Inferior parietal cortex (tissue), 1 donor: Measurements from ENCODE around the gene PTGES3.
A peak's percentile ranks its signal among the peaks of the same experiment; 100 is the strongest.
"Not testable (repeated sequence)": the region's sequence is repeated elsewhere in the genome, so short reads cannot be mapped to it uniquely, and the experiment has no call there.

Source experiments
- DNase-seq: peaks from one replicate; pipeline ENCODE4 v3.0.0-alpha.2; 2016; ENCODE audit errors: extremely low spot score

PTGES3 gene

GRCh38 chr12:56709759-56710376 is 21.8 kb upstream of the PTGES3 start:
- no peak for DNase-seq

GRCh38 chr12:56704522-56704921 is 16.4 kb upstream of the PTGES3 start:
- DNase-seq, result not testable (repeated sequence)

- no peak for DNase-seq
Observed at GRCh38 chr12:56699020-56699661, 11.1 kb upstream of the PTGES3 start.

DNA sequence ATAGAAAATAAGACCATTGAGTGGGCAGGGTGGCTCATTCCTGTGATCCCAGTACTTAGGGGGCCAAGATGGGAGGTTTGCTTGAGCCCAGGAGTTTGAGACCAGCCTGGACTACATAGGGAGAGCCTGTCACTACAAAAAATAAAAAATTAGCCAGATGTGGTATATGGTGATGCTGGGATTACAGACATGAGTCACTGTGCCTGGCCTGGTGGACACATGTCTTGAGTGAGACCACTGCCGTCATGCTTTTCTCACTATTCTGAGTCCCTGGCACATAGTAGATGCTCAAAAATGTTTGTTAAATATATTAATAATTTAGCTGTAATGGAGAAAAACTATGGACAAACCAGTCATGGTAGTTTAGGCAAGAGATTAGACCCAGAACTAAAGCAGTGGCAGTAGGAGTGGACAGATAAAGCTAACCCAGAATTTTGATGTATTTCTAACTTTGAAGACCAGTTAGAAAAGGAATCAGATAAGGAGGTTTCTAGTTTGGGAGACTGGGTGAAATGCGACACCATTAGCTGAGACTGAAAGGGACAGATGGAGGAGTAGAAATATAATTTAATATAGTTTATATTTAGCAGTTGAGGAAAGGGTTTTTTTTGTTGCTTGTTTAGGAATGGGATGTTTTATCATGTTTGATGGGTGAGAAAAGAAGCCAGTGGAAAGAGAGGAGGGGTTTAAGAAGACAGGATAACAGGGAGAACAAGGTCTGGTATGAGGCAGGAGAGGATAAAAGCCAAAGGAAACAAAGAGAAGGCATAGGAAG is 7.4 kb upstream of the PTGES3 start:
- no peak for DNase-seq

DNA sequence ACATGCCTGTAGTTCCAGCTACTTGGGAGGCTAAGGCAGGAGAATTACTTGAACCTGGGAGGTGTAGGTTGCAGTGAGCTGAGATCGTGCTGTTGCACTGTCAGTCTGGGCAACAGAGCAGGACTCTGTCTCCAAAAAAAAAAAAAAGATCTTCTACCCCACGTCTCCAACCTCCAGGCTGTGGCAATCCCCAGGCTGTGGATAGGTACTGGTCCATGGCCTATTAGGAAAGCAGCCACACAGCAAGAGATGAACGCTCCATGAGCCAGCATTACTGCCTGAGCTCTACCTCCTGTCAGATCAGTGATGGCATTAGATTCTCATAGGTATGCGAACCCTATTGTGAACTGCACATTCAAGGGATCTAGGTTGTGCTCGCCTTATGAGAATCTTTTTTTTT is 6.1 kb upstream of the PTGES3 start:
- no peak for DNase-seq

DNA sequence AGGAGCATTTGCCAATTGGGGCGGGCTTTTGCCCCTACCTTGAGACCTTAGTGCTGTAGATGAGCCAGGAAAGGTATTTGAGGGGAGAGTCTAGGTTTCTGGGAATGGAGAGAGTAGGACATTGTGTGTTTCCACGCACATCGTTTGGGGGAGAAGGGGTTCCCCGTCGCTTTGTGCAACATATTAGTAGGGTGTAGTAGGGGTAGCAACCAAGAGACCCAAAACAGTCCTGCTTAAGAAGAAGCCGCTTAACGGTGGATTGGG is 694 bp upstream of the PTGES3 start:
- DNase-seq, result no peak

DNA sequence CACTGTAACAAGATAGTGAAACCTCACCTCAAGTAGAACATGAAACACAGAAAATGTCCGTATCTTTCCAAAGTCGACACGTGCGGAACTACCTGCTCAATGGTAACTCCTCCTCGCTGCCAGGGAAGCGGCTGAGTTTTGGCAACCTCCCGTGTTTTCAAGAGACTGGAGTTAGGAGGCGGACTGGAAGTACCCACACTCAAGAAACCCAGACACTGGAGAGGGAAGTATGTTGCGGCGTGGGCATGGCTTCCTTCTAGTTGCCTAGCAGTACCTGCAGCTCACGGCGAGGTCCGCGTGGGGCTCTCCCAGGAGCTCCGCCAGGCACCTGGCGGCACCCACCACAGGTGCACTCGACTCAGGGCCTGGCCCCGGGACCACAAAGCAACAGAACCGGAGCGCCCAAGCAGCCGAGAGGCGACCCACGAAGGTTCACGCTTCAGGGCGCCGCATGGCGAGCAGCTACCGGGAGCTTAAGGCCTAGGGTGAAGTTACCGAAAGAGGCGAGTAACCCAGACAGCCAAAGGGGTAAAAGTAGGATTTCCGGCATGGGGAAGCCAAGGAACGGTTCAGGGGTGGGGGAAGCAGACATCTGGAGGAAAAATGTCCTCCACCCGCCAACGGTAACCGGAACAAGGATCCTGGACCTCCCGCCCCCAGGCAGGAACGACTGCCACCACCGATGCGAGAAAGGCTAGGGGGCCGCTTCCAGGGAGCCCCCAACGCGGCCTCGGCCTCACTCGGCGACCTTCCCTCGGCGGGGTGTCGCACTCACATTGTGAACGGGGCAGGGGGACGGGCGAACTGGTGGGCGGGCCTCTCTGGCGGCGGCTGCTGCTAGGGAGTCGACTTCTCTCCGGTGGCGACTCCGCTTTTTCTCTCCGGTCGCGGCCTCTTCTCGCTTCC is 608 bp downstream of the PTGES3 start:
- DNase-seq, result peak; percentile 42

DNA sequence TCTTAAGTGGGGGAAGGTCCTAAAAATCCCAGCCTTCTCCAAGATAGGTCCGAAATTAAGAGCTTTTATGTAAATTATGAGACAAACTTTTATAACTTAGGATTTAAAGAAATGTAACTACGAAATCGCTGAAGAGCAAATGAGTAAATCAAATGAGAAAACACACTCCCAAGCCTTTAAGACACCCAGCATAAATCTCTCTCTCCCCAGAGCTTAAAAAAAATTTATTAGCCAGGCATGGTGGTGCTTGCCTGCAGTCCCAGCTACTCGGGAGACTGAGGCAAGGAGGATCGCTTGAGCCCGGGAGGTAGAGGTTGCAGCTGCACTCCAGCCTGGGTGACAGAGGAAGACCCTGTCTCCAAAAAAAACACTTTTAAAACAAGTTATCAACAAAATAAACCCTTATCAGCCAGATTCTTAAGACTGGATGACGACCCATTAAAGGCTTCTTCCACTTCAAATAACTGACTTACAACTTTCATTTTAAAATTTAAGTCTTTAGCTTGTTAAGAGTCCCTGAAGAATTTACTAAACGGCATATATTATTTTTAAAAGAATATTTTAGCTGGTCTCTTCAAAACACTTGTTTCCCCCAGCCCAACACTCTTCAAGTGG is 3.2 kb downstream of the PTGES3 start:
- DNase-seq, result no peak

DNA sequence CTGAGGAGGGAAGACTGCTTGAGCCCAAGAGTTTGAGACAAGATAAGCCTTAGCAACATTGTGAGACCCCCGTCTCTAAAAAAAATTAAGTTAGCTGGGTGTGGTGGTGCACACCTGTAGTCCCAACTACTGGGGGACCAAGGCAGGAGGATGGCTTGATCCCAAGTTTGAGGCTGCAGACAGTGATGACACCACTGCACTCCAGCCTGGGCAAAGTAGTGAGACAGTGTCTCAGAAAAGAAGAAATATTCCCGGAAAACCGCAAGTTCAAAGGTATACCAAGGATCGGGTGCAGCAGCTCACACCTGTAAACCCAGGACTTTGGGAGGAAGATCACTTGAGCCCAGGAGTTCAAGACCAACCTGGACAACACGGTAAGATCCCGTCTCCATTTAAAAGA is 5.8 kb downstream of the PTGES3 start:
- DNase-seq, result no peak

GRCh38 chr12:56679883-56680575 is 8.1 kb downstream of the PTGES3 start:
- DNase-seq, result no peak

DNA sequence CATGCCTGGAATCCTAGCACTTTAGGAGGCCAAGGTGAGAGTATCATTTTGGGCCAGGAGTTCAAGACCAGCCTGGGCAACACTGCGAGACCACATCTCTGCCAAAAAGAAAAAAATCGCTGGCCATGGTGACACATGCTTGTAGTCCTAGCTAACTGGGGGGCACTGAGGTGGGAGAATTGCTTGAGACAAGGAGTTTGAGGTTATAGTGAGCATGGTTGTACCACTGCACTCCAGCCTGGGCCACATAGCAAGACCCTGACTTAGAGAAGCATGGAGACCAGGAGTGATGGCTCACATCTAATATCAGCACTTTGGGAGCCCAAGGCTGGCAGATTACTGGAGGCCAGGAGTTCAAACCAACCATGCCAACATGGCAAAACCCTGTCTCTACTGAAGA is 9.2 kb downstream of the PTGES3 start:
- no peak for DNase-seq

DNA sequence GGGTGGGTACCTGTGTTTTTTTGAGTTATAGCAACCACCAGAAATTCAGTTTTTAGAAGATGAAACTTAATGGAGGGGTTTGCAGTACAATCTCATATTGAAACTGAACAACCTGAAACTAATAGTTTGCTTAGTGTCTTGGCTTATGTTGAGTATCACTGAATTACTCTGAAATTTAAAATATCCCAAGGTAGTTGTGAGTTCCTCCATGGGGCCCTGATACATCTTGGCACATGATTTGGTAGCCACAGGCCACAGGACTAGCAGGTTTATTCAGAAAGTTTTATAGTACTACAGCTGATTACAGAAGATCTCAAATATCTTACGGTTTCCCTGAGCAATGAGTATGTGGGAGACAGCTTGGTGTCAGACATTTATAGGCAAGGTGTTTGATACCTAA is 10.4 kb downstream of the PTGES3 start:
- no peak for DNase-seq

- DNase-seq, result no peak
Observed at GRCh38 chr12:56676851-56677580, 11.1 kb downstream of the PTGES3 start.

DNA sequence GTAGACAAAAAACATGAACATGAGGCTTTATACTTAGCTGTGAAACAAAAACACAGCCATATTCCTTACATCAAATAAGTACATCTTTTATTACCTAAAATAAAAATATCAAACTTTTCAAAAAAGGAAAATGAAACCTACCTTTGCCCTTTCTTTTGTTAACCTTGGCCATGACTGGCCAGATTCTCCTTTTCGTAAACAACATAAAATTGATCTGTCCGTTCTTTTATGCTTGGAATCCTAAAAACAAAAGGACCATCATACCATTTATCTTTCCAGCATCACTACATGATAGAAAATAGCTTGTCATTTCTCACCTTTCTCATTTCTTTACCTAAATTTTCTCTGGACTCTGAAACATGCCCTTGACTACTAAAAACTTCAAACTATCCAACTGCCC is 16.5 kb downstream of the PTGES3 start:
- no peak for DNase-seq

- no peak for DNase-seq
Observed at GRCh38 chr12:56670836-56671235, 17.2 kb downstream of the PTGES3 start.

GRCh38 chr12:56668197-56668457 is 20.0 kb downstream of the PTGES3 start:
- DNase-seq, result no peak

DNA sequence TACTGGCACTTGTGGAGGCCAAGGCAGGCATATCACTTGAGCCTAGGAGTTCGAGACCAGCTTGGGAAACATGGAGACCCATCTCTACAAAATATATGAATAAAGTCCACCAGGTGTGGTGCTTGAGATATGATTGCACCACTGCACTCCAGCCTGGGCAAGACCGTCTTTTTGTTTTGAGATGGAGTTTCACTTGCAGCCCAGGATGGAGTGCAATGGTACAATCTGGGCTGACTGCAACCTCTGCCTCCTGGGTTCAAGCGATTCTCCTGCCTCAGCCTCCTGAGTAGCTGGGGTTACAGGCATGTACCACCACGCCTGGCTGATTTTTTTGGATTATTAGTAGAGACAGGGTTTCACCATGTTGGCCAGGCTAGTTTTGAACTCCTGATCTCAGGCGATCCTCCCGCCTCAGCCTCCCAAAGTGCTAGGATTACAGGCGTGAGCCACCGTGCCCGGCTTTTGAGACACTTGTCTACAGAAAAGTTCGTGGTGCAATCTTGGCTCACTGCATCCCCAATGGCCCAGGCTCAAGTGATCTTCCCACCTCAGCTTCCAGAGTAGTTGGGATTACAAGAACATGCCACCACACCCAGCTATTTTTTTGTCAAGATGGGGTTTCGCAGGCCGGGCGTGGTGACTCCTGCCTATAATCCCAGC is 26.0 kb downstream of the PTGES3 start:
- no peak for DNase-seq

DNA sequence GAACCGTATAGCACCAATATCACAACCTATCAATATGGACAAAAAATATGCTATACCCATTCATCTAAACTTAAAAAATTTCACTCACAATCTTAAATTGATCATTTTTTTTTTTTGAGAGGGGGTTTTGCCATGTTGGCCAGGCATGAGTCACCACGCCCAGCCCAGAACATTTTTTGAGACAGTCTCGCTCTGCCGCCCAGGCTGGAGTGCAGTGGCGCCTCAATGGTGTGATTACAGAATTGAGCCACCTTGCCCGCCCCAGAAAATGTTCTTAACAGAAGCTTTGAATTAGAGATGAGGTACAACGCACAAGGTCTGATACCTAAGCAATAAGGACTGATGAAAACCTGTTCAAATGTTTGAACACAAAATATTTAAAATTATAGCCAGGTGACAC is 26.5 kb downstream of the PTGES3 start:
- no peak for DNase-seq

- DNase-seq, result no peak
Observed at GRCh38 chr12:56658921-56659320, 29.2 kb downstream of the PTGES3 start.
